A172 (cell line): Measurements from ENCODE around the gene PLEKHH1. TPM values are rescaled to one million over a fixed set of nuclear protein-coding genes. Genes with fewer than 3 reads are reported as not detected.
A peak's percentile ranks its signal among the peaks of the same experiment; 100 is the strongest.
"Not testable (repeated sequence)": the region's sequence is repeated elsewhere in the genome, so short reads cannot be mapped to it uniquely, and the experiment has no call there.

Experiments
- DNase-seq: peaks from one replicate; pipeline ENCODE4 v3.0.0-alpha.2; 2015; ENCODE audit warnings: low spot score
- total RNA-seq: library from RNA; depleted of rRNA; stranded (reverse); fragments of >200 nt; shearing (Covaris generic); gene quantifications from 2 replicates; pipeline ENCODE4 v1.2.3, GENCODE V29; 2014

PLEKHH1 gene
- total RNA-seq, 1 experiment from 2014 or later = 5.0 TPM

GRCh38 chr14:67580336-67581171 is 47.5 kb downstream of the PLEKHH1 start:
- DNase-seq = no peak

- DNase-seq = no peak
Measured at GRCh38 chr14:67581643-67582042, 48.6 kb downstream of the PLEKHH1 start.

- DNase-seq = no peak
Measured at GRCh38 chr14:67582061-67582460, 49.0 kb downstream of the PLEKHH1 start.

GRCh38 chr14:67583711-67584644 is 50.9 kb downstream of the PLEKHH1 start:
- peak; percentile 31 for DNase-seq

GRCh38 chr14:67584978-67585377 is 51.9 kb downstream of the PLEKHH1 start:
- DNase-seq = no peak

GRCh38 chr14:67586369-67586768 is 53.3 kb downstream of the PLEKHH1 start:
- no peak for DNase-seq

GRCh38 chr14:67589204-67589770 is 56.2 kb downstream of the PLEKHH1 start:
- DNase-seq = no peak

- DNase-seq = not testable (repeated sequence)
Measured at GRCh38 chr14:67593650-67594049, 60.6 kb downstream of the PLEKHH1 start.

- no peak for DNase-seq
Measured at GRCh38 chr14:67595392-67595791, 62.3 kb downstream of the PLEKHH1 start.

GRCh38 chr14:67599698-67600561 is 66.8 kb downstream of the PLEKHH1 start, which contains the start of gene PIGH:
TSS of gene PIGH (minus strand) at chr14:67600268. CDS start at chr14:67600203, 65 bp downstream.
- DNase-seq = peak; percentile 41

- DNase-seq = not testable (repeated sequence)
Measured at GRCh38 chr14:67600562-67600974, 67.5 kb downstream of the PLEKHH1 start.

GRCh38 chr14:67602076-67602475 is 69.0 kb downstream of the PLEKHH1 start:
- no peak for DNase-seq

- DNase-seq = no peak
Measured at GRCh38 chr14:67602995-67603545, 70.0 kb downstream of the PLEKHH1 start.

- no peak for DNase-seq
Measured at GRCh38 chr14:67607646-67608045, 74.6 kb downstream of the PLEKHH1 start.

- no peak for DNase-seq
Measured at GRCh38 chr14:67609642-67610310, 76.7 kb downstream of the PLEKHH1 start.

- no peak for DNase-seq
Measured at GRCh38 chr14:67610491-67610890, 77.4 kb downstream of the PLEKHH1 start.

GRCh38 chr14:67618617-67619063 is 85.5 kb downstream of the PLEKHH1 start:
- peak; percentile 42 for DNase-seq

GRCh38 chr14:67619446-67620216 is 86.5 kb downstream of the PLEKHH1 start, which contains the start of gene ARG2:
TSS of gene ARG2 (plus strand) at chr14:67619920. CDS start at chr14:67619978, 58 bp downstream.
- peak; percentile 75 for DNase-seq

- DNase-seq = no peak
Measured at GRCh38 chr14:67620217-67620785, 87.2 kb downstream of the PLEKHH1 start.
